Astrocyte (in vitro differentiated cells and primary cell): Measurements from ENCODE around the gene ZNF213. TPM values are rescaled to one million over a fixed set of nuclear protein-coding genes. Genes with fewer than 3 reads are reported as not detected.

ENCODE experiments used
- DNase-seq: peaks from one replicate; pipeline ENCODE4 v3.0.0-alpha.2; 2010; ENCODE audit warnings: low read depth
- FAIRE-seq: peaks from 2 replicates; lab custom pipeline; 2011; peaks lifted over from hg19 to GRCh38; lab: Jason Lieb, UNC
- H2AFZ ChIP-seq: 2 replicates; pipeline ENCODE4 v1.6.0; 2012; ENCODE audit warnings: low read depth, low read length, inconsistent platforms
- H3K27ac ChIP-seq: 2 replicates; pipeline ENCODE4 v1.5.1; 2011; ENCODE audit warnings: low read depth, low read length, inconsistent platforms
- H3K27me3 ChIP-seq: 2 replicates; pipeline ENCODE4 v1.6.0; 2011; ENCODE audit warnings: low read length, inconsistent platforms; ENCODE audit not compliant: insufficient read depth
- H3K36me3 ChIP-seq: 2 replicates; pipeline ENCODE4 v1.5.1; 2011; ENCODE audit warnings: low read length, inconsistent platforms; ENCODE audit not compliant: insufficient read depth
- H3K4me1 ChIP-seq: 2 replicates; pipeline ENCODE4 v1.5.1; 2011; ENCODE audit warnings: low read length, inconsistent platforms; ENCODE audit not compliant: insufficient read depth
- H3K4me2 ChIP-seq: 2 replicates; pipeline ENCODE4 v1.6.0; 2012; ENCODE audit warnings: low read length, inconsistent platforms
- H3K4me3 ChIP-seq: 2 replicates; pipeline ENCODE4 v1.5.1; 2011; ENCODE audit warnings: low read depth, mild to moderate bottlenecking, low read length, inconsistent platforms; ENCODE audit not compliant: insufficient read depth
- H3K79me2 ChIP-seq: 2 replicates; pipeline ENCODE4 v1.6.0; 2012; ENCODE audit warnings: mild to moderate bottlenecking, low read length, inconsistent platforms; ENCODE audit not compliant: insufficient read depth
- H3K9ac ChIP-seq: 2 replicates; pipeline ENCODE4 v1.6.0; 2012; ENCODE audit warnings: mild to moderate bottlenecking, low read length, inconsistent platforms
- H3K9me3 ChIP-seq: 2 replicates; pipeline ENCODE4 v1.5.1; 2012; ENCODE audit warnings: low read depth, mild to moderate bottlenecking, low read length, inconsistent platforms; ENCODE audit not compliant: insufficient read depth
- H4K20me1 ChIP-seq: 2 replicates; pipeline ENCODE4 v1.6.0; 2012; ENCODE audit warnings: low read length, inconsistent platforms; ENCODE audit not compliant: insufficient read depth
- H3K27ac Mint-ChIP-seq: one replicate; pipeline ENCODE4 v1.8.0; 2021; ENCODE audit warnings: mild to moderate bottlenecking, mixed read lengths; ENCODE audit not compliant: unreplicated experiment
- H3K27me3 Mint-ChIP-seq: one replicate; pipeline ENCODE4 v1.8.0; 2021; ENCODE audit warnings: low read depth, mixed read lengths; ENCODE audit not compliant: unreplicated experiment
- H3K36me3 Mint-ChIP-seq: one replicate; pipeline ENCODE4 v1.8.0; 2021; ENCODE audit warnings: low read depth, mixed read lengths; ENCODE audit not compliant: unreplicated experiment
- H3K4me1 Mint-ChIP-seq: one replicate; pipeline ENCODE4 v1.8.0; 2021; ENCODE audit warnings: low read depth, mixed read lengths; ENCODE audit not compliant: unreplicated experiment
- H3K4me3 Mint-ChIP-seq: one replicate; pipeline ENCODE4 v1.8.0; 2021; ENCODE audit warnings: mild to moderate bottlenecking, moderate library complexity, mixed read lengths; ENCODE audit not compliant: unreplicated experiment
- H3K9me3 Mint-ChIP-seq: one replicate; pipeline ENCODE4 v1.8.0; 2021; ENCODE audit warnings: mild to moderate bottlenecking, mixed read lengths; ENCODE audit not compliant: unreplicated experiment
- CTCF ChIP-seq: IDR thresholded peaks from 2 replicates; pipeline ENCODE4 v1.5.1; 2011; ENCODE audit warnings: low read depth, mild to moderate bottlenecking, inconsistent platforms, low read length, moderate library complexity; ENCODE audit not compliant: insufficient read depth
- EZH2 ChIP-seq: IDR thresholded peaks from 2 replicates; pipeline ENCODE4 v1.6.1; 2012; ENCODE audit warnings: mild to moderate bottlenecking, low read length, inconsistent platforms; ENCODE audit not compliant: insufficient read depth
- total RNA-seq: library from RNA; stranded (reverse); gene quantifications from 2 replicates; pipeline ENCODE4 v1.2.1, GENCODE V29; 2021

Gene ZNF213
- total RNA-seq, 1 donor from 2014 or later = 12.0 TPM

DNA sequence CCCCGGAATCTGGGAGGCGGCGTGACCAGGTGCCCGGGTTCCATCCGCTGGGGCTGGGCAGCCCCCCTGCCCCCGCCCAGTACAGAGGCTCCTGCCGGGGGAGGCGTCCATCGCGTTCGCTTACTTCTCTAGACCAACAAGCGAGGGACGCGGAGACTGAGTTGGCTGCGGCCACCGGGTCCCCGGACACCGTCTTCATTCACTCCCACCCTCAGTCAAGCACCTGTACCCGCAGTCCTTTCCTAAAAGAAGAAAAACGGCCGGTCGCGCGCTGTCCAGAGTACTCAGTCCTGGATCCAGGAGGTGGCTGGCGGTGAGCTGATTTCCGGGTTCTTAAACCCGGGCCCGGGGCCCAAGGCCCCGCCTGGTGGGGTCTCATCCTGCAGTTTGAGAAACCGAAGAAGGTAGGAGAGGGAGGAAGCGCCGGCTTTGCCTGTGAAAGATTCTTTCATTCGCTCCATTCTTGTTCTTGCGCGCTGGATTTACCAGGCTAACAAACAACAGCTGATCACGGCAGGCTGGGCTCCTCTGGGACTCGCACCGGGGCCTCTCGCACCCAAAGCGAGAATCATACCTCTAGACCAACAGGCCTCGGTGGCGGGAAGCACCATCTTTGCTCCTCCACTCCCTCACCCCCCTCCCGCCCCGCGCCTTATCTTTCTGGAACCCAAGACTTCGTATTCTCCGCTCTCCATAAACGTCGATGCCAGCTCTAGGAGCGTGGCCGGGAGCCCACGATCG is 35.8 kb downstream of the ZNF213 start:
- Mint-ChIP-seq H3K4me1 (peaks cover 2% of the 10 kb centered on the region), H3K36me3 (no peaks in the 10 kb centered on the region), H3K9me3 (peaks cover 4% of the 10 kb centered on the region), H3K27ac (no peak overlapping the region), H3K4me3 (no peak overlapping the region), H3K27me3 (peaks cover 47% of the 10 kb centered on the region)
- Histone ChIP-seq H2AFZ (no peak overlapping the region), H3K9ac (no peak overlapping the region), H3K79me2 (no peaks in the 10 kb centered on the region), H3K4me3 (no peak overlapping the region), H3K4me2 (peak overlapping the region; percentile 70), H3K36me3 (no peaks in the 10 kb centered on the region), H3K9me3 (no peaks in the 10 kb centered on the region), H3K4me1 (peaks cover 4% of the 10 kb centered on the region), H3K27ac (no peak overlapping the region), H4K20me1 (no peaks in the 10 kb centered on the region), H3K27me3 (peaks cover 42% of the 10 kb centered on the region)
- no peak for TF ChIP-seq CTCF
- TF ChIP-seq EZH2 = peak; percentile 84
- DNase-seq (no peak), FAIRE-seq (no peak)

DNA sequence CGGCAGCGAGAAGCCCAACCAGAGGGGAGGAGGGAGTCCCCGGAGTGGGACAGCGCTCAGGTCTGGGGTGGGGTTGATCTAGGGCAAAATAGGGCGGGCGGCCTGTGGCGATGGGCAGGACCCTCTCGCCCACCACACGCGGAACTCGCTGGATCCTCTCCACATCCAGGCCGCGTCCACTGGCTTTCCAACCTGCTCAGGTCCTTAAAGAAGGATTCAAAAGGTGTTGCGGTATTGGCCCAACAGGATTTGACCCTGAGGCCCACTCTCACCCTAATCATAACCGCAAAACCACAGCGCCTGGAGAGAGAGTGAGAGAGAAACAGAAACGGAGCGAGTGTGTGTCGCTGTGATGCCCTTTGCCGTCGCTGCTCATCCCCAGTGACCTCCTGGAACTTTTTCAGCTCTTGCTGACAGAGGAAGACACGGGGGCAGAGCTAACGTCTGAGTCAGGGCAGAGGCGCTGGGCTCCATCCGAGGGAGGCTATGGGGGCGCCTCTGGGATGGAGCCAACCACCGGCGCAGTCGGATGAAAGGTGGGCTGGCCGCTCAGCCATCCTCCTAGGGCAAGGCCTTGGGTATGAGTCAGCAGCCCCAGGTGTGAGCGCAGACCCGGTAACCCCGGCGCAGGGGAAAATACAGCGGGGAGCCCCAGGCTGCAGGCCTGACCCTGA is 36.5 kb downstream of the ZNF213 start:
- Histone ChIP-seq H3K4me1 (no peaks in the 10 kb centered on the region), H2AFZ (no peak overlapping the region), H3K36me3 (no peaks in the 10 kb centered on the region), H3K9me3 (no peaks in the 10 kb centered on the region), H3K79me2 (no peaks in the 10 kb centered on the region), H4K20me1 (no peaks in the 10 kb centered on the region), H3K27ac (no peak overlapping the region), H3K4me2 (peak overlapping the region; percentile 70), H3K4me3 (no peak overlapping the region), H3K9ac (no peak overlapping the region), H3K27me3 (peaks cover 50% of the 10 kb centered on the region)
- H3K27me3 Mint-ChIP-seq = peaks cover 51% of the 10 kb centered on the region
- FAIRE-seq (no peak), DNase-seq (no peak)
- no peak overlapping the region for H3K27ac Mint-ChIP-seq
- TF ChIP-seq CTCF (no peak), EZH2 (peak; percentile 63)
- no peak overlapping the region for H3K4me3 Mint-ChIP-seq
- H3K36me3 Mint-ChIP-seq = no peaks in the 10 kb centered on the region
- H3K4me1 Mint-ChIP-seq = peaks cover 2% of the 10 kb centered on the region
- peaks cover 4% of the 10 kb centered on the region for H3K9me3 Mint-ChIP-seq
